Stimulated activated CD8-positive, alpha-beta memory T cell treated with anti-CD3 and anti-CD28 coated beads, Interleukin-15, amount 100 ng/mL, for 1 hour (primary cell): ENCODE results near the gene PROZ.

ENCODE experiments used
- DNase-seq: peaks from one replicate; pipeline ENCODE4 v3.0.0-alpha.2; 2020; ENCODE audit warnings: low read depth

Gene PROZ

GRCh38 chr13:113207890-113208420, 49.5 kb downstream of the PROZ start:
- no peak for DNase-seq

- peak; percentile 82 for DNase-seq
These were observed 50.2 kb downstream of the PROZ start, which contains the start of gene PCID2 for GRCh38 chr13:113208421-113209335. Gene PCID2 (minus strand): TSS chr13:113208669. CDS start chr13:113208634, 35 bp downstream.

- DNase-seq: peak; percentile 39
These were observed 50.9 kb downstream of the PROZ start, which contains the start of gene CUL4A for GRCh38 chr13:113209336-113209758. Gene CUL4A (plus strand): TSS chr13:113209613. CDS start chr13:113209628, 15 bp downstream.

- no peak for DNase-seq
These were observed 51.4 kb downstream of the PROZ start for GRCh38 chr13:113209759-113210421.

GRCh38 chr13:113210833-113211232, 52.4 kb downstream of the PROZ start:
- no peak for DNase-seq

GRCh38 chr13:113211774-113212173, 53.3 kb downstream of the PROZ start:
- no peak for DNase-seq

- no peak for DNase-seq
These were observed 58.0 kb downstream of the PROZ start for GRCh38 chr13:113216254-113217048.

GRCh38 chr13:113218586-113218985, 60.1 kb downstream of the PROZ start:
- no peak for DNase-seq

- no peak for DNase-seq
These were observed 61.0 kb downstream of the PROZ start for GRCh38 chr13:113219256-113219940.

GRCh38 chr13:113220141-113220598, 61.7 kb downstream of the PROZ start:
- no peak for DNase-seq

GRCh38 chr13:113220877-113221276, 62.4 kb downstream of the PROZ start:
- DNase-seq: no peak
